HEK293 (cell line): ENCODE data around the gene SLC6A3.

Source experiments
- CTCF ChIA-PET: fragments of 350-600 bp; formaldehyde crosslinking; extraction: SDS; loops from one replicate; lab custom pipeline; 2021; ENCODE audit warnings: antibody characterized with exemption; lab: Yijun Ruan, JAX
- POLR2A ChIA-PET: fragments of 300-600 bp; formaldehyde crosslinking; extraction: SDS; loops from one replicate; lab custom pipeline; 2020; ENCODE audit warnings: antibody characterized with exemption, inconsistent platforms; lab: Yijun Ruan, JAX
- H3K27ac ChIP-seq: fragments of 200-500 bp; sonication (Bioruptor generic); 2 replicates; pipeline ENCODE4 v1.5.1; 2014; ENCODE audit warnings: low read depth, low read length, control low read depth, inconsistent platforms; ENCODE audit errors: extremely low read depth
- H3K36me3 ChIP-seq, 2 experiments: fragments of 200-500 bp in 1 of 2; sonication (Bioruptor generic) in 1 of 2; 1 replicate in 1 of 2; 2 replicates in 1 of 2; pipeline ENCODE4 v1.5.1; 2014 to 2017; ENCODE audit warnings: inconsistent platforms in 2 of 2, low read length in 2 of 2; ENCODE audit not compliant: control insufficient read depth in 2 of 2, insufficient read depth in 1 of 2
- H3K4me1 ChIP-seq: fragments of 200-500 bp; sonication (Bioruptor generic); 2 replicates; pipeline ENCODE4 v1.5.1; 2014; ENCODE audit warnings: mild to moderate bottlenecking, low read length, inconsistent platforms; ENCODE audit not compliant: control insufficient read depth, insufficient read depth
- H3K4me3 ChIP-seq: 2 replicates; pipeline ENCODE4 v1.5.1; 2011; ENCODE audit warnings: low read depth, mild to moderate bottlenecking, control low read depth, low read length, moderate library complexity
- H3K9me3 ChIP-seq: fragments of 200-500 bp; sonication (Bioruptor generic); 2 replicates; pipeline ENCODE4 v1.5.1; 2014; ENCODE audit warnings: low read depth, low read length, inconsistent platforms; ENCODE audit not compliant: control insufficient read depth, insufficient read depth
- BCL11B ChIP-seq: fragments of 450-650 bp; formaldehyde crosslinking; IDR thresholded peaks from 2 replicates; pipeline ENCODE4 v1.5.1; 2016; ENCODE audit warnings: low read depth, missing biosample characterization, missing genetic modification characterization
- GLI2 ChIP-seq: fragments of 450-650 bp; formaldehyde crosslinking; IDR thresholded peaks from 2 replicates; pipeline ENCODE4; 2017; ENCODE audit warnings: missing biosample characterization, missing genetic modification characterization, low read depth, borderline replicate concordance
- REST ChIP-seq: fragments of 450-650 bp; formaldehyde crosslinking; IDR thresholded peaks from 2 replicates; pipeline ENCODE4 v1.5.1; 2016; ENCODE audit warnings: missing biosample characterization, missing genetic modification characterization
- SETDB1 ChIP-seq: IDR thresholded peaks from one replicate; pipeline ENCODE4 v1.6.1; 2017; ENCODE audit warnings: mild to moderate bottlenecking, low read length, moderate library complexity, mixed read lengths; ENCODE audit not compliant: insufficient read length
- ZBTB17 ChIP-seq: fragments of 450-650 bp; formaldehyde crosslinking; IDR thresholded peaks from 2 replicates; pipeline ENCODE4 v1.5.1; 2016; ENCODE audit warnings: missing biosample characterization, missing genetic modification characterization
- ZBTB44 ChIP-seq: fragments of 450-650 bp; IDR thresholded peaks from 2 replicates; pipeline ENCODE4 v1.5.1; 2018; ENCODE audit warnings: missing biosample characterization, mild to moderate bottlenecking, missing genetic modification characterization
- ZEB2 ChIP-seq: fragments of 450-650 bp; formaldehyde crosslinking; IDR thresholded peaks from 2 replicates; pipeline ENCODE4 v1.5.1; 2016; ENCODE audit warnings: missing biosample characterization, missing genetic modification characterization
- ZIC2 ChIP-seq: fragments of 450-650 bp; formaldehyde crosslinking; IDR thresholded peaks from 2 replicates; pipeline ENCODE4 v1.5.1; 2016; ENCODE audit warnings: missing biosample characterization, missing genetic modification characterization
- ZNF114 ChIP-seq: fragments of 450-650 bp; formaldehyde crosslinking; IDR thresholded peaks from 2 replicates; pipeline ENCODE4 v1.5.0; 2017; ENCODE audit warnings: missing biosample characterization, missing genetic modification characterization
- ZNF138 ChIP-seq: fragments of 450-650 bp; formaldehyde crosslinking; IDR thresholded peaks from 2 replicates; pipeline ENCODE4 v1.5.1; 2016; ENCODE audit warnings: missing biosample characterization, missing genetic modification characterization, borderline replicate concordance
- ZNF202 ChIP-seq: fragments of 450-650 bp; formaldehyde crosslinking; IDR thresholded peaks from 2 replicates; pipeline ENCODE4 v1.5.1; 2016; ENCODE audit warnings: missing biosample characterization, missing genetic modification characterization, borderline replicate concordance
- ZNF280C ChIP-seq: fragments of 450-650 bp; formaldehyde crosslinking; IDR thresholded peaks from 2 replicates; pipeline ENCODE4 v1.5.1; 2016; ENCODE audit warnings: missing biosample characterization, missing genetic modification characterization
- ZNF292 ChIP-seq: fragments of 450-650 bp; formaldehyde crosslinking; IDR thresholded peaks from 2 replicates; pipeline ENCODE4 v1.5.1; 2016; ENCODE audit warnings: low read depth, missing biosample characterization, missing genetic modification characterization, borderline replicate concordance
- ZNF324 ChIP-seq: fragments of 450-650 bp; formaldehyde crosslinking; IDR thresholded peaks from 2 replicates; pipeline ENCODE4 v1.5.1; 2016; ENCODE audit warnings: missing biosample characterization, missing genetic modification characterization
- ZNF423 ChIP-seq: fragments of 450-650 bp; formaldehyde crosslinking; IDR thresholded peaks from 2 replicates; pipeline ENCODE4 v1.5.1; 2016; ENCODE audit warnings: missing biosample characterization, missing genetic modification characterization
- ZNF549 ChIP-seq: fragments of 450-650 bp; IDR thresholded peaks from 2 replicates; pipeline ENCODE4 v1.5.1; 2018; ENCODE audit warnings: missing biosample characterization, missing genetic modification characterization, mild to moderate bottlenecking, inconsistent platforms, moderate library complexity
- ZNF768 ChIP-seq: fragments of 450-650 bp; formaldehyde crosslinking; IDR thresholded peaks from 2 replicates; pipeline ENCODE4 v1.5.1; 2018; ENCODE audit warnings: missing biosample characterization, mild to moderate bottlenecking, missing genetic modification characterization
- TF ChIP-seq, protein P1 (sequence below): fragments of 450-650 bp; formaldehyde crosslinking; IDR thresholded peaks from 2 replicates; pipeline ENCODE4 v1.5.1; 2016; ENCODE audit warnings: missing biosample characterization, missing genetic modification characterization
- TF ChIP-seq, protein P2 (sequence below): fragments of 450-650 bp; formaldehyde crosslinking; IDR thresholded peaks from 2 replicates; pipeline ENCODE4 v1.5.1; 2016; ENCODE audit warnings: missing biosample characterization, missing genetic modification characterization
- TF ChIP-seq, protein P3 (sequence below): fragments of 450-650 bp; formaldehyde crosslinking; IDR thresholded peaks from 2 replicates; pipeline ENCODE4 v1.5.1; 2017; ENCODE audit warnings: missing biosample characterization, missing genetic modification characterization

The SLC6A3 gene

DNA sequence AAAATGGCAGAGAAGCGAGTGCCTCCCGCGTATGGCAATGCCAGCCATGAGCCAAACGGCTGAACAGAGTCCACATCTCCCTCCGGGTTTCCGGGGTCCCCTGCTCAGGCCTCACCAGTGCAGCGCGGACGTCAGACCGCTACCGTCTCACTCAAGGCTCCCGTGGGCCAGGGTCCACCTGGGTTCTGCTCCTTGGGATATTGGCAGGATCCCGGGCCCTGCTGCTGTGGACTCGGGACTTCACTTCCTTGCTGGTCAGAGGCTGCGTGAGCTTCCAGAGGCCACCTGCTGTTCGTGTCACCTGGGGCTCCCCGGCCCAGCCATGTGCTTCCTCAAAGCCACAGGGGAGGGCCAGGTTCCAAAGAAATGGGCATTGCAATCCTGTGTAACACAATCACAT lies 61.9 kb downstream of the SLC6A3 start:
- peaks cover 5% of the 10 kb centered on the region; the same call in 1 of the 2 replicates for H3K4me1 ChIP-seq
- TF ChIP-seq ZNF114 (tag by site-specific recombination) (no peak), ZNF549 (tag by site-specific recombination) (no peak), ZBTB44 (no peak), ZBTB17 (tag by site-specific recombination) (no peak), ZIC2 (tag by site-specific recombination) (no peak), BCL11B (tag by site-specific recombination) (no peak), REST (tag by site-specific recombination) (no peak), ZNF138 (tag by site-specific recombination) (no peak), ZNF202 (tag by site-specific recombination) (no peak), ZEB2 (no peak), ZNF292 (tag by site-specific recombination) (no peak), GLI2 (no peak), SETDB1 (no peak), ZNF423 (tag by site-specific recombination) (no peak)
- TF ChIP-seq, all 188 proteins: peak for 0
- Histone ChIP-seq H3K36me3 (no peaks in the 10 kb centered on the region), H3K27ac (no peak overlapping the region), H3K4me3 (no peak overlapping the region), H3K9me3 (no peaks in the 10 kb centered on the region)
- ChIA-PET CTCF (interaction anchor here (1.2 kb wide), 1 partner anchor 25 kb away, joined by 3 read pairs; no protein-coding TSS in a partner anchor), POLR2A (no interaction called here)

DNA sequence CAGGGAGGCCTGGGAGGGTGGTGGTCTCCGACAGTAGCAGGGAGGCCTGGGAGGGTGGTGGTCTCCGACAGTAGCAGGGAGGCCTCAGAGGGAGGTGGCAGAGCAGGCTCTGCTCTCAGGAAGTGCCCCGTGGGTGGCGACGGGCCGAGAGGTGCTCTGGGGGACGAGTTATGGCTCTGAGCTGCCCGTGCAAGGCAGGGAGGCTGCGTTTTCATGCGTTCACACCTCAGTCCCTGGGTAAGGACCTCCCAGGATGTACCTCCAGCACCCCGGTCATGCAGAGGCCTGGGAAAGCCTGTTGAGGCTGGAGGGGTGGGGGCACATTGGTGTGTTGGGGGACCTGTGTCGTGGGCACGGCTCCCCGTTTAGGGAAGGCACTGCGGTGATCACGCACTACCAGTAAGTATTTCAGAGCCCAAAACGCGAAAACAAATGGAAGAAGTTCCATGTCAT lies 63.0 kb downstream of the SLC6A3 start:
- Histone ChIP-seq H3K27ac (no peak overlapping the region), H3K36me3 (no peaks in the 10 kb centered on the region), H3K4me1 (peaks cover 5% of the 10 kb centered on the region; the same call in 1 of the 2 replicates), H3K4me3 (no peak overlapping the region), H3K9me3 (no peaks in the 10 kb centered on the region)
- ChIA-PET CTCF (interaction anchor here (0.7 to 1.4 kb wide), 2 partner anchors 38 to 258 kb away, joined by 3 to 4 read pairs; no protein-coding TSS in a partner anchor), POLR2A (no interaction called here)
- TF ChIP-seq REST (tag by site-specific recombination) (no peak), ZNF280C (tag by site-specific recombination) (no peak), ZNF324 (no peak), ZNF768 (tag by site-specific recombination) (no peak), GLI2 (no peak)
- TF ChIP-seq, protein P1, sequence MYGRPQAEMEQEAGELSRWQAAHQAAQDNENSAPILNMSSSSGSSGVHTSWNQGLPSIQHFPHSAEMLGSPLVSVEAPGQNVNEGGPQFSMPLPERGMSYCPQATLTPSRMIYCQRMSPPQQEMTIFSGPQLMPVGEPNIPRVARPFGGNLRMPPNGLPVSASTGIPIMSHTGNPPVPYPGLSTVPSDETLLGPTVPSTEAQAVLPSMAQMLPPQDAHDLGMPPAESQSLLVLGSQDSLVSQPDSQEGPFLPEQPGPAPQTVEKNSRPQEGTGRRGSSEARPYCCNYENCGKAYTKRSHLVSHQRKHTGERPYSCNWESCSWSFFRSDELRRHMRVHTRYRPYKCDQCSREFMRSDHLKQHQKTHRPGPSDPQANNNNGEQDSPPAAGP: no peak
- TF ChIP-seq, protein P2, sequence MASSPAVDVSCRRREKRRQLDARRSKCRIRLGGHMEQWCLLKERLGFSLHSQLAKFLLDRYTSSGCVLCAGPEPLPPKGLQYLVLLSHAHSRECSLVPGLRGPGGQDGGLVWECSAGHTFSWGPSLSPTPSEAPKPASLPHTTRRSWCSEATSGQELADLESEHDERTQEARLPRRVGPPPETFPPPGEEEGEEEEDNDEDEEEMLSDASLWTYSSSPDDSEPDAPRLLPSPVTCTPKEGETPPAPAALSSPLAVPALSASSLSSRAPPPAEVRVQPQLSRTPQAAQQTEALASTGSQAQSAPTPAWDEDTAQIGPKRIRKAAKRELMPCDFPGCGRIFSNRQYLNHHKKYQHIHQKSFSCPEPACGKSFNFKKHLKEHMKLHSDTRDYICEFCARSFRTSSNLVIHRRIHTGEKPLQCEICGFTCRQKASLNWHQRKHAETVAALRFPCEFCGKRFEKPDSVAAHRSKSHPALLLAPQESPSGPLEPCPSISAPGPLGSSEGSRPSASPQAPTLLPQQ (tag by site-specific recombination): no peak
- TF ChIP-seq, protein P3, sequence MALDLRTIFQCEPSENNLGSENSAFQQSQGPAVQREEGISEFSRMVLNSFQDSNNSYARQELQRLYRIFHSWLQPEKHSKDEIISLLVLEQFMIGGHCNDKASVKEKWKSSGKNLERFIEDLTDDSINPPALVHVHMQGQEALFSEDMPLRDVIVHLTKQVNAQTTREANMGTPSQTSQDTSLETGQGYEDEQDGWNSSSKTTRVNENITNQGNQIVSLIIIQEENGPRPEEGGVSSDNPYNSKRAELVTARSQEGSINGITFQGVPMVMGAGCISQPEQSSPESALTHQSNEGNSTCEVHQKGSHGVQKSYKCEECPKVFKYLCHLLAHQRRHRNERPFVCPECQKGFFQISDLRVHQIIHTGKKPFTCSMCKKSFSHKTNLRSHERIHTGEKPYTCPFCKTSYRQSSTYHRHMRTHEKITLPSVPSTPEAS (tag by site-specific recombination): no peak
